OCI-M2 (cell line): ENCODE results near the gene FBLN2.

Experiments
- DNase-seq: peaks from one replicate; lab custom pipeline; 2025; ENCODE audit not compliant: unreplicated experiment; lab: John Stamatoyannopoulos, UW

Gene FBLN2

DNA sequence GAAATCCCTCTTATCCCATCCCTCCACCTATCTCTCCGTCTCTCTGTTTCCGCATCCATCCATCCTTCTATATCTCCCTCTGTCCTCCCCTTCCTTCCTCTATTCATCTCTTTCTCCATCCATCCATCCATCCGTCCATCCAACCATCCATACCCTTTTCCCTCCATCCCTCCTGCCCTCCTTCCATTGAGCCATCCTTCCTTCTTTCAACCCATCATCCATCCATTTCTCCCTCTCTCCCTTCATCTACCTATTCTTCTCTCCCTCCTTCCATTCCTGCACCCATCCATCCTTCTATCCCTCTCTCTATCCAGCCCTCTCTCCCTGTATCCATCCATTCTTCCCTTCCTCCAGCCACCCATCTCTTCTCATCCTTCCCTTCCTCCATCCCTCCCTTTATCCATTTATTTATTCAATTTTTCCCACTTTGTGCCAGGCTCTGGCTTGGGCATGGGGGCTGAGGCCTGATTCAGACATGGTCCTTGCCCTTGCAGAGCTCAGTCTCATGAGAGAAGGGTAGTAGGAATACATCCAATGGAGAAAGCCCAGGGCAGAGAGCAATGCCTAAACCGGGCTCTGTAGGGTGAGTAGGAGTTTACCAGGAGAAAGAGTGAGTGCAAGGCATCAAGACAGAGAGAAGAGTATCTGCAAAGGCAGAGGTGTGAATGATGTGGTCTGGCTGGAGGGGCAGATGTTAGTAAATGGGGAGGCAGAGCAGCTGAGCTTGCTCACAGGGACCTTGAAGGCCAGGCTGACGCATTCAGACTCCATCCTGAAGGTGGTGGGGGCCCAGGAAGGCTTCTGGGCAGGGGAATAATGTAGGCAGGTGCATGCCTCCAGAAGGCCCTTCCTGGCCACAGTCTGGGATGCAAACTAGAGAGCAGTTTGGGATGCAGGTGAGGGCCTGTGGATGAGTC lies 19.5 kb upstream of the FBLN2 start:
- DNase-seq: no peak

DNA sequence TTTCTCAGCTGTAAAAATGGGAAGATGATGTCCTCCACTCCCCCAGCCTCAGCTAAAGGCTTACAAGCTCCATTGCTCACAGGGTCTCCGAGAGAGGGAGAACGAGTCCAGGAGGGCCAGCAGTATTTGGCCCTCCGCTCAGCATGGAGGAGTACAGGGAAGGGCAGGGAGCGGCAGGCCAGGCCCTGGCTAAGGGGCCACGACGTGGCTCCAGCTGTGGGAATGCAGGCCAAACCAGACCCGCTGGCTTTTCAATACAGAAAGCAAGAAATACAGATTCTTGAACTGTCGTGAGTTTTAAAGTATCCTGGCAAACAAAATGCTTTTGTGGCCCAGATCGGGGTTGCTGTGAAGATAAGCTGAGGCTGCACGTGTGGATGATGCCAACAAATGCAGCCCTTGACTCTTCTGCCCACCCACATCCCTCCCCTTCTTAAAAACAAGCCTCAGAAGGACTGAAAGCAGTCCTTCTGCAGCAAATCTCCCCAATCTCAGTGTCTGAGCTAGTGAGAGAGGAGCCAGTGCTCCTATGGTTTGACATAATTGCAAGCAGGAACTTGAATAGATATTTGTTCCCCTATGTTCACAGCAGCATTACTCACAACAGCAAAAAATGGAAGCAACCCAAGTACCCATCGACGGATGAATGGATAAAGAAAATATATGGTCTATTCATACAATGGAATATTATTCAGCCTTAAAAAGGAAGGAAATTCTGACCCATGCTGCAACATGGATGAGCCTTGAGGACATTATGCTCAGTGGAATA lies 18.5 kb upstream of the FBLN2 start:
- no peak for DNase-seq

DNA sequence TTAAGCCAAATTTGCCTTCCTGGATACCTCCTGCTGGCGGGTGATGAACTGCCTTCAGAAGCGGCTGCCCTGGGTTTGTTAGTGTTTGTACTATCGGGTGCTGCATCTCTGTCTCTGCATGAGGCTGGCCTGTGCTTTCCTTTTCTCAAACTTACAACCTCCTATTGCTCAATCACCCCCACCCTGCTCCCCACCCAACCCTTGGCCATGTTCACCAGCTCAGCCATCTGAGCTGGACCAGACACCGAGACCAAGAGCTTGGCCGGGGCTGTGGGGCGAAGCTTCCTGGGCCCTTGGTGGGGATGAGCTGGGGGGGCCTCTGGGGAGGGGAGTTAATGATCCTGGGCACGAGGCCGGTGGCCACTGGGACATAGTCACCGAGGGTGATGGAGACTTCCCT lies 16.8 kb upstream of the FBLN2 start:
- no peak for DNase-seq

GRCh38 chr3:13532631-13533030 lies 16.3 kb upstream of the FBLN2 start:
- no peak for DNase-seq

- DNase-seq: no peak
Measured at GRCh38 chr3:13533885-13534301, 15.0 kb upstream of the FBLN2 start.

DNA sequence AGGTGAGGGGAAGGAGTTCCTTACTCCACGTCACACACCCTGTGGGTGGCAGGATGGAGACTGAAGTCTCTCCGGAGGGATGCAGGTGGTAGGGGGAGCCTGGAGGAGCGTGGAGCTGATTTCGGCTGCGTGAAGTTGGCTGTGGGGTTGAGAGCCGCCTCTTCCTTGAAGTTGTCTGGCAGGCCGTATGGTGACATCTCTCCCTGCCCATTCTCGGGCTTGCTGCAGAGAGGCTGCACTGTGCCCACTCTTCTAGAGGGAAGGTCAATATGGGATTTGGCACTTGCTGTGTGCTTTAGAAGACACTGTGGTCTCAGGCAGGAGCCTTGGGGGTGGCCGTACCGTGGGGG lies 13.4 kb upstream of the FBLN2 start:
- no peak for DNase-seq

GRCh38 chr3:13535905-13536304 lies 13.0 kb upstream of the FBLN2 start:
- DNase-seq: no peak

- DNase-seq: no peak
Measured at GRCh38 chr3:13536432-13536831, 12.5 kb upstream of the FBLN2 start.

DNA sequence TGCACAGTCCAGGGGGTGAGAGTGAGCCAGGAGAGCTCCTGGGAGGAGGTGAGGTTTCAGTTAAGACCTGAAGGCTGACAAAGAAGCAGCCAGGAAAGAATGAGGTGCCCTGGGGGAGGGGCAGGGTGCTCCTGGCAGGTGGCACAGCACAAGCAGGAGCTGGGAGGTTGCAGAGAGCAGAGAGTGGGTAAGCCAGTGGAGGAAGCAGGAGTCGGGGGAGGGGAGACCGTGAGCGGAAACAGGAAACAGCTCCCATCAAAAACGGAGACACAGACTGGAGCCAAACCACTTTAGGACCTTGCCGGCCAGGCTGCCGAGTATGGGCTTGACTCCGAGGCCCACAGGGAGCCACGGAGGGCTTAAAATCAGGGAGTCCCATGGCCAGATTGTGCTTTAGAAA lies 12.1 kb upstream of the FBLN2 start:
- DNase-seq: no peak

DNA sequence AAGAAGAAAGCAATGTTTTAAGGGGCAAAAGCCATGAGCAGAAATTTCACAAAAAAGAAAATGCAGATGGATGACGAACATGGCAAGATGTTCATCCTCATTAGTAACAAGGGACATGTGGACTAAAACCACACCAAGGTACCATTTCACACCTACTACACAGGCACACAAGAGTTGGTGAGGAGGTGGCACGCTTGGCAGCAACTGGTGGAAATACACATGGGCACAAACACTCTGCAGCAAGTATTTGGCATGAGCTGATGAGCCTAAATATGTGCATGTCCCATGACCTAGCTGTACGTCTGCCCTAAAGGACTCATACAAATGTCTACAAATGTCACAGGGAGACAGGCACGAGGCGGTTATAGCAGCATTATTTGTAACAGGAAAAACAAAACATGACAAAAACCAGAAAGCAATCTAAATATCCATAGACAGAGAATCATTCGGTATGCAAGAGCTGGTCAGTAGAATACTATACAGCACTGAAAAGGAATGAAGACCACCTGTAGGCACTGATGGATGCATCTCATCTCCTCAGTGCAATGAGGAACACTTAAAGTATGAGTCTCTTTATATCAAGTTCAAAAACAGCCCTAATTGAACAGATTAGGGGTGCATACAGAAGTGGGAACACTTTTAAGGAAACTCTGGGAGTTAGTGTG lies 11.5 kb upstream of the FBLN2 start:
- no peak for DNase-seq

DNA sequence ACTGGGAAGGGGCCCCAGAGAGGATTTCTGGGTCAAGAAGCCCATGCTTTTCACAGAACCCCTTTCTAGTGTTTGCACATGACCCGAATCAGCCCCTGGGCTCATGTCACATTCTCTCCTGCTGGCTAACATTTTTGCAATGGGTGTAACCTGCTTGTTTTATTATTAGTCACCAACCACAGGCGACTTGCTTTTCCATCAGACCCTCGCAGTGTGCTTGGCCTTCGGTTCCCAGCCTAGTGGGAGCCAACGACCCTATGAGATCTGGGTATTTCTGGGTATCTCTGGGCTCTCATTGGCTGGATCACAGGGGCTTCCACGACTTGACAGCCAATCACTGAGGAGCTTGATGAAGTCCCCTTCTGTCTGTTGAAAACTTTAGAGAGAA lies 11.0 kb upstream of the FBLN2 start:
- no peak for DNase-seq

DNA sequence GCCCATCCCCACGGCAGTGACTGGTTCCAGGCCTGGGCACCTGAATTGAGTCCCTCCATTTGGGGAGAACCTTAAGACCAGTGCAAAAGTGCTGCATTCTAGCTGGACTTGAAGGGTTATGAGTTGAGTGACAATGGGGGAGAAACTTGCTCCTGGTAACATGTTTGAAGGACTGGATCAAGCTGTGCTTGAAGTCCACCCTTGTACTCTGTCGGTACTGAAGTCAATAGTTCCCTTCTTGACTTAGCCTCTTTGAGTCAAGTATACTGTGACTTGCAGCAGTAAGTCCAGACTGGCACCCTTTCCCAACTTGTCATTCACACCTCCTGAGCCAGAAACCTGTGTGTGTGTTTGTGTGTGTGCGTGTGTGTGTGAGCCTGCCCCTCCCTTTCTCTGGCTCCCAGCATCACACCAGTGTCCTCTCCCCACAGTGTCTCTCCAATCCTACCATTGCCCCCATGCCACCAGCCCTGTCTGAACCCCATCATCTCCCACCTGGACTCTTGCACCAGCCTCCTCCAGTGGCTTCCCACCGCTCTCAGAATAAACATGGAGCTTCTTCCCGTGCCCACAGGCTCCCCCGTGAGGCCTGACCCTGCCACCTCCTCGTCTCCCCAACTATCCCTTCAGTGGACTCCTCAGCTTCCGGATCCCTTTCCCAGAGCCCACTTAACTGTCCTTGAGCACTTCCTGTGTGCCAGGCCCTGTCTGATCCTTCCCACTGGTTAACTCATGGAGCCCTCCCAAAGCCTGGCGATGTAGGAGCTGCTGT lies 10.2 kb upstream of the FBLN2 start:
- no peak for DNase-seq

DNA sequence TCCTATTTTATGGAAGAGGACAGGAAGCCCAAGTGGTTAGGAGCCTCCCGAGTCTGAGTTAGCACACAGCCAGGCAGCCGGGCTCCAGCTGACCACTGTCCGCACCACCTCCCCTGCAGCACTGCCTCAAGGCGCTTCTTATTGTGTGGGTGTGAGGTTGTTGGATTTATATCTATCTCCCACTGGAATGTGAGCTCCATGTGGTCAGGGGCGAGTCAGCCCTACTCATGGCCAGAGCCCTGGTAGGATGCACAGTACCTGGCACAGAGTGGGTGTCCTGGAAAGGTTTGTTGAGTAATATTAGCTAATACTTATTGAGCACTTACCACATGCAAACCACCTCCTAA lies 9.7 kb upstream of the FBLN2 start:
- DNase-seq: no peak

DNA sequence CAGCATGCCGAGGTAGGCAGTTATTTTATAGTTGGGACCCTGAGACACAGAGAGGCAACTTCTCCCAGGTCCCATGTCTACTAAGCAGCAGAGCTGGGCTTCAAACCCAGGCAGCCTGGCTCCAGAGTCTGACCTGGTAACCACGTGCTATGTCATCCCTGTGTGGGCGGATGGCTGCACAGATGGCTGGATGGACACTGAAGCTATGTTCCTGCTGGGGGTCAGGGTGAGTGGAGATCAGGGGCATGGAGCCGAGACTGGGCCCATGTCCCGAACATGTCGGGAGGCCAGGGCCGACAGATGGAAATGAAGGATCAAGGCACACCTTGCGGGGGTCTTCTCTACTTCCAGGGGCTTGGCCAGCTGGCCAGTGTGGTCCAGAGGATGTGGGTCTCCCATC lies 9.3 kb upstream of the FBLN2 start:
- no peak for DNase-seq

GRCh38 chr3:13540297-13540995 lies 8.5 kb upstream of the FBLN2 start:
- DNase-seq: no peak

DNA sequence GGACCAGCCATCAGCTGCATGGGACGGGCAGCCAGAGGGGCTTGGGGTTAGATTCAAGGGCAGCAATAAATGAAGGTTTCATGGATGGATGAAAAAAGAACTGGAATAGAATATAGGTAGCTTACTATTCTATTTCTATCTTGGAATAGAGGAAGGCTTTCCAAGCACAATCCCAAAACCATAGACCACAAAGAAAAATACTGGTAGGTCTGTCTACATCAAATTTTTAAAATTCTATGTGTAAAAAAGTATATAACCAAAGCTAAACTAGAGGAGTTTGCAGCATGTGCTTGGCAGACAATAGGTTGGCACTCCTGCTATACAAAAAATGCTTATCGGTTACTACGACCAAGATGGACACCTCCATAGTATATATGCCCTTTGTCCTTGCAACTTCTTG lies 7.2 kb upstream of the FBLN2 start:
- no peak for DNase-seq

GRCh38 chr3:13542142-13542541 lies 6.8 kb upstream of the FBLN2 start:
- no peak for DNase-seq

- no peak for DNase-seq
Measured at GRCh38 chr3:13543253-13543652, 5.7 kb upstream of the FBLN2 start.

DNA sequence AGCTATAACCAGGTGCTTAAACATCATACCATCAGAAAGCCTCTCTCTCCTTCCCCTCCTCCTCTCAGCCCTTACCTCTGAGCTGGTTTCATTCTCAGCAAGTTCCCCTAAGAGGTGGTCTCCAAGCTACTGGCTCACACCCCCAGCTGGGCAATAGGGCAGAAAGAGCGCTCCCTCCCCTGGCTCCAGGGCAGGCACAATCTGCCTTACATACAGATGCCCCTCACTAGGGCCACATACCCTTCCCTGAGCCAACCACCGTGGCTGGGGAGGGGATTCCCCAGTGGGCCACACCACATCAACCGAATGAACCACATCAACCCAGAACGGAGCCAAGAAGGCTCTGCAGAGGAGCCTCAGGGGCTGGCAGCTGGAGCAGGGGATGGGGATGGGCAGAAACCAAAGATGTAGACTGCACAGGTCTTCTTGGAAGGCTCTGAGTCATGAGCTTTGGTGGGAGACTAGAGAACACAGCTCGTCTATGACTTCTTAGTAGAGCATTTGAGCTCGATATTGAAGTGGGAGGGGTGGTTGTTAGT lies 4.6 kb upstream of the FBLN2 start:
- DNase-seq: no peak

DNA sequence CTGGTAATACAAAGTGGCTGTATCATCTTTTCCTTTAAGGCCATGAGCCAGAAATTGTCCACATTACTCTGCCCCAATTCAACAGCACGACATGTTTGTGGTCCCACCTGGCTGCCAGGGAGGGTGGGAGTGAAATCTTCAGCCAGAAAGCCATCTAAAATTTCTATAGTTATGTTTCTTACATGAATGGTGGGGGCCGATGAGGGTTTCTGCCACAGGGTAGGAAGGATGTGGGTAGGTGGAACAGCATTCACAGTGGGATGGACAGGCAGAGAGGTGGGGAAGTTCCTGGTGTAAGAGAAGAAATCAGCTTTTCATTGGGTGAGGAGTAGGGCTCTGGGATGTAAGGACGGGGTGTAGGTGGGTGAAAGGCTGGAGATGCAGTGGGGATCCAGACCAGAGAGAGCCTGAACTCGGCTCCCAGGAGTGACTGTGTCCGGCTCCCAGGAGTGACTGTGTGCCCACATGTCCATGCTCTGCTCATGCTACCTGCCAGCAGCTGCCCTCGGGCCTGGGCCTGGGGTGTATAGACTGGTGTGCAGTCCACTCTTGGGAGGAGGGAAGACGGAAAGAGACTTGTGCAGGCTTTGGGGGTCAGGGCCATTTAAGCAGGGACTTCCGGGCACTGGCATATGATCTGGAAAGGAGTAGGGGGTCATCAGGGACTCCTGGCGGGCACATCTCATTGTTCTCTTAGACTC lies 3.8 kb upstream of the FBLN2 start:
- DNase-seq: no peak
